ENCODE measurements around the gene DHRS13.
"Not testable (repeated sequence)": the region's sequence is repeated elsewhere in the genome, so short reads cannot be mapped to it uniquely, and the experiment has no call there.

DHRS13 gene

DNA sequence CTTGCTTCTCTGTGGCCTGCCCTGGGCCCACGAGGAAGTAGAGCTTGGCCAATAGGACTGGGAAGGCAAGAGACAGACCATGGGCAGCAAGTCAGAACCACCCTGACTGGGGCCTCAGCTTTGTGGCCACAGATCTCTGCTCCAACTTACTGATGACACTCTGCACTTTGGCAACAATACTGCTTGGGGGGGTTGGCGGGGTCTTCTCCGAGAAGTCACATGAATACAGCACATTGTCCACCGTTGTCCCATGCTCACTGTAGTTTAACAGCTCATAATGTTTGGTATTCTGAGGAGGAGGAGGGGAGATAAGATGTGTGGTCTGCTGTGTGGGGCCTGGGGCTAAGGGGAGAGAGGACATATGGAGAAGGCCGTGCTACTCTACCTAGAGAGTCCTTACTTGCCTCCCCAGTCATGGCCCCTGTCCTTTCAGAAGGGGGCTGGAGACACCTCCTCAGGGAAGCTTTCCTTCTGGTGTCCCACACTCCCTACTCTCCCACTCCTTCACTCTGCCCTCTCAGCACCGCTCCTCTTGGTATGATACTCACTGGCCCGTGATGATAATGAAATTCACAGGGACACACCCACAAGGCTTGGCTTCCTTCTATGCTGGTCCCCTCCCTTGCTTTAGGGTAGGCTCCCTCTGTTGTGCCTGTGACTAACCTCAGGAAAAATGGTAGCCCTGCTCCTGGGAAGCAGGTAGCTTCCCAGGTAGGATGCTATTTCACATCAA, 4.0 kb upstream of the DHRS13 start:
- no peak for DNase-seq
- Histone ChIP-seq H3K9me3 (ENCODE audit: insufficient read depth, low read length, severe bottlenecking) (no peaks in the 10 kb centered on the region), H3K36me3 (ENCODE audit: insufficient read depth, low read length) (peaks cover 59% of the 10 kb centered on the region), H3K27ac (ENCODE audit: low read length) (no peak overlapping the region), H4K20me1 (ENCODE audit: insufficient read depth, low read length) (peaks cover 14% of the 10 kb centered on the region), H3K4me1 (ENCODE audit: insufficient read depth, low read length) (peaks cover 8% of the 10 kb centered on the region), H3K4me3 (ENCODE audit: low read depth in 1 of 2, low read length in 2 of 2) (no peak overlapping the region), H3K79me2 (ENCODE audit: insufficient read depth, low read length) (peaks cover 6% of the 10 kb centered on the region), H3K9ac (ENCODE audit: low read depth, low read length) (no peak overlapping the region), H2AFZ (ENCODE audit: low read depth, low read length) (no peak overlapping the region), H3K4me2 (ENCODE audit: insufficient read depth, low read length) (no peak overlapping the region), H3K27me3 (ENCODE audit: insufficient read depth, low read length, poor library complexity) (no peaks in the 10 kb centered on the region)
- ATAC-seq (ENCODE audit: insufficient read depth, low read depth) = no peak
- TF ChIP-seq, protein P1, sequence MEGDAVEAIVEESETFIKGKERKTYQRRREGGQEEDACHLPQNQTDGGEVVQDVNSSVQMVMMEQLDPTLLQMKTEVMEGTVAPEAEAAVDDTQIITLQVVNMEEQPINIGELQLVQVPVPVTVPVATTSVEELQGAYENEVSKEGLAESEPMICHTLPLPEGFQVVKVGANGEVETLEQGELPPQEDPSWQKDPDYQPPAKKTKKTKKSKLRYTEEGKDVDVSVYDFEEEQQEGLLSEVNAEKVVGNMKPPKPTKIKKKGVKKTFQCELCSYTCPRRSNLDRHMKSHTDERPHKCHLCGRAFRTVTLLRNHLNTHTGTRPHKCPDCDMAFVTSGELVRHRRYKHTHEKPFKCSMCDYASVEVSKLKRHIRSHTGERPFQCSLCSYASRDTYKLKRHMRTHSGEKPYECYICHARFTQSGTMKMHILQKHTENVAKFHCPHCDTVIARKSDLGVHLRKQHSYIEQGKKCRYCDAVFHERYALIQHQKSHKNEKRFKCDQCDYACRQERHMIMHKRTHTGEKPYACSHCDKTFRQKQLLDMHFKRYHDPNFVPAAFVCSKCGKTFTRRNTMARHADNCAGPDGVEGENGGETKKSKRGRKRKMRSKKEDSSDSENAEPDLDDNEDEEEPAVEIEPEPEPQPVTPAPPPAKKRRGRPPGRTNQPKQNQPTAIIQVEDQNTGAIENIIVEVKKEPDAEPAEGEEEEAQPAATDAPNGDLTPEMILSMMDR (IDR thresholded peaks at IDR 0.05; ENCODE audit: borderline replicate concordance, extremely low read depth, low read length, poor library complexity, severe bottlenecking) = no peak
- TF ChIP-seq EZH2 (IDR thresholded peaks at IDR 0.05; ENCODE audit: borderline replicate concordance, low read depth, low read length, severe bottlenecking) = no peak

DNA sequence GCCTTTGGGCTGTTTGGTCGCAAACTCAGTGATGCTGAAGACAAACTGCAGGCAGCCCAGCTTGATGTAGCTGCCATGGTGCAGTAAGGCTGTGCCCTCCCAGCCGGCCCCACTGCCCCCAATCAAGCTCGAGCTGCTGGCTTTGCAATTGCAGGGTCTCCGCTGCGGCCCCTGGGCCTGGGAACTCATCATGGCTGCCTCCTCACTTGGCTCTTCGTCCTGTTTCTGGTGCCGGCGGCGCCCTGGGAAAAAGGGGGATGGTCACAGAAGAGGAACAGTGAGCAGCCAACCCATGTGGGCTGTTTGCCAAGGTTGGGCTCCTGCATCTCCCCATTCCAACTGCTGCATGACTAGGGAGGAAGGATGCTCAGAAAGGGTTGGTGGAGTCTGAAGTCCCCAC, 3.4 kb upstream of the DHRS13 start:
- no peaks in the 10 kb centered on the region for H3K9me3 ChIP-seq (ENCODE audit: insufficient read depth, low read length, severe bottlenecking)
- H3K4me2 ChIP-seq (ENCODE audit: insufficient read depth, low read length) = no peak overlapping the region
- ATAC-seq (ENCODE audit: insufficient read depth, low read depth) = no peak
- DNase-seq = no peak
- H3K4me3 ChIP-seq (ENCODE audit: low read depth in 1 of 2, low read length in 2 of 2) = no peak overlapping the region
- peaks cover 14% of the 10 kb centered on the region for H3K4me1 ChIP-seq (ENCODE audit: insufficient read depth, low read length)
- no peak overlapping the region for H3K9ac ChIP-seq (ENCODE audit: low read depth, low read length)
- H3K27ac ChIP-seq (ENCODE audit: low read length) = no peak overlapping the region
- H3K36me3 ChIP-seq (ENCODE audit: insufficient read depth, low read length) = peaks cover 53% of the 10 kb centered on the region
- peaks cover 9% of the 10 kb centered on the region for H4K20me1 ChIP-seq (ENCODE audit: insufficient read depth, low read length)
- H3K79me2 ChIP-seq (ENCODE audit: insufficient read depth, low read length) = peaks cover 12% of the 10 kb centered on the region
- TF ChIP-seq, protein P1 (IDR thresholded peaks at IDR 0.05; ENCODE audit: borderline replicate concordance, extremely low read depth, low read length, poor library complexity, severe bottlenecking) = no peak
- no peak for TF ChIP-seq EZH2 (IDR thresholded peaks at IDR 0.05; ENCODE audit: borderline replicate concordance, low read depth, low read length, severe bottlenecking)
- H2AFZ ChIP-seq (ENCODE audit: low read depth, low read length) = no peak overlapping the region
- H3K27me3 ChIP-seq (ENCODE audit: insufficient read depth, low read length, poor library complexity) = no peaks in the 10 kb centered on the region

GRCh38 chr17:28904800-28905199, 1.9 kb upstream of the DHRS13 start:
- Histone ChIP-seq H3K4me3 (ENCODE audit: low read depth in 1 of 2, low read length in 2 of 2) (no peak overlapping the region), H3K4me2 (ENCODE audit: insufficient read depth, low read length) (no peak overlapping the region), H3K27me3 (ENCODE audit: insufficient read depth, low read length, poor library complexity) (no peaks in the 10 kb centered on the region), H3K27ac (ENCODE audit: low read length) (no peak overlapping the region), H2AFZ (ENCODE audit: low read depth, low read length) (no peak overlapping the region), H3K36me3 (ENCODE audit: insufficient read depth, low read length) (peaks cover 48% of the 10 kb centered on the region), H3K9me3 (ENCODE audit: insufficient read depth, low read length, severe bottlenecking) (no peaks in the 10 kb centered on the region), H4K20me1 (ENCODE audit: insufficient read depth, low read length) (peaks cover 6% of the 10 kb centered on the region), H3K79me2 (ENCODE audit: insufficient read depth, low read length) (peaks cover 19% of the 10 kb centered on the region), H3K9ac (ENCODE audit: low read depth, low read length) (no peak overlapping the region), H3K4me1 (ENCODE audit: insufficient read depth, low read length) (peaks cover 25% of the 10 kb centered on the region)
- ATAC-seq (ENCODE audit: insufficient read depth, low read depth) (no peak), DNase-seq (no peak)
- no peak for TF ChIP-seq EZH2 (IDR thresholded peaks at IDR 0.05; ENCODE audit: borderline replicate concordance, low read depth, low read length, severe bottlenecking)
- TF ChIP-seq, protein P1 (IDR thresholded peaks at IDR 0.05; ENCODE audit: borderline replicate concordance, extremely low read depth, low read length, poor library complexity, severe bottlenecking) = no peak

- H3K9me3 ChIP-seq (ENCODE audit: insufficient read depth, low read length, severe bottlenecking); ATAC-seq (ENCODE audit: insufficient read depth, low read depth): not testable (repeated sequence)
- peak overlapping the region; percentile 88; the same call in 1 of the 2 replicates for H3K9ac ChIP-seq (ENCODE audit: low read depth, low read length)
These were observed 615 bp upstream of the DHRS13 start for GRCh38 chr17:28903546-28903841.

More at GRCh38 chr17:28903546-28903841, 615 bp upstream of the DHRS13 start:
- DNase-seq; H3K27me3 ChIP-seq (ENCODE audit: insufficient read depth, low read length, poor library complexity); H4K20me1 ChIP-seq (ENCODE audit: insufficient read depth, low read length); H3K27ac ChIP-seq (ENCODE audit: low read length): not testable (repeated sequence)
- H3K36me3 ChIP-seq (ENCODE audit: insufficient read depth, low read length) = peaks cover 43% of the 10 kb centered on the region
- H3K4me2 ChIP-seq (ENCODE audit: insufficient read depth, low read length) = peak overlapping the region; percentile 86; the same call in 1 of the 2 replicates
- H3K79me2 ChIP-seq (ENCODE audit: insufficient read depth, low read length) = peaks cover 19% of the 10 kb centered on the region
- H3K4me1 ChIP-seq (ENCODE audit: insufficient read depth, low read length) = peaks cover 29% of the 10 kb centered on the region
- peak overlapping the region; percentile 66; the same call in 1 of the 2 replicates for H2AFZ ChIP-seq (ENCODE audit: low read depth, low read length)
- H3K4me3 ChIP-seq (ENCODE audit: low read depth in 1 of 2, low read length in 2 of 2) = peak overlapping the region in 1 of 2 experiments; percentile 73; a peak in 2 of 4 replicates

All from DND-41 (cell line).